ENCODE results near the gene SPATA31D3.
A peak's percentile ranks its signal among the peaks of the same experiment; 100 is the strongest.
"Not testable (repeated sequence)": the region's sequence is repeated elsewhere in the genome, so short reads cannot be mapped to it uniquely, and the experiment has no call there.

Gene SPATA31D3

DNA sequence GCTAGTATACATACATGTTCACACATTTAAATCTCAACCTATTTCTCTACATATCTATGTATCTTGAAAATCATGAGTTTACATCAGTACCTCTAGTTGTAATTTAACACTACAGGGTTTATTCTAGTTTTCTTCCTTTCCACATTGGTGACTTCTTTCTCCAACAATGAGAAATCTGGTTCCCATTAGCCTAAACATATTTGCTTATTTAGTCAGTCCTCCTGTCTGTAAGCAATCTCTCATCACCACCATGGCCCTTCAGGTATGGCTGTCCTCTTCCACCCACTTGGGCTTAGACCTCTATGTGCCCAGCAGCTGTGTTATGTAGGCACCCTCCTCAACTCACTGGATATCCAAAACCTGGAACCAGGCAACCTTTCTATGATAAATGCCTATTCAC lies 37.3 kb downstream of the SPATA31D3 start:
- peak; percentile 33 for DNase-seq

DNA sequence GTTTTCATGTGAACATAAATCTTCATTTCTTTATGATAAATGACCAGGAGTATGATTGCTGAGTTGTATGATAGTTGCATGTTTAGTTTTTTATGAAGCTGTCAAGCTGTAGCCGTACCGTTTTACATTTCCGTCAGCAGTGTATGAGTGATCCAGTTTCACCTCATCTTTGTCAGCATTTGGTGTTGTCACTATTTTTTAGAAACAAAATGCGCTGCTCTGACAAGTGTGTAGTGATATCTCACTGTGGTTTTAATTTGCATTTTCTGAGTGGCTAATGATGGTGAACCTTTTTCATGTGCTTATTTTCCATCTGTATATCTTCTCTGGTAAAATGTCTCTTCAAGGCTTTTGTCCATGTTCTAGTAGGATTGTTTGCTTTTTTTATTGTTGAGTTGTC lies 38.6 kb downstream of the SPATA31D3 start:
- DNase-seq, result no peak

DNA sequence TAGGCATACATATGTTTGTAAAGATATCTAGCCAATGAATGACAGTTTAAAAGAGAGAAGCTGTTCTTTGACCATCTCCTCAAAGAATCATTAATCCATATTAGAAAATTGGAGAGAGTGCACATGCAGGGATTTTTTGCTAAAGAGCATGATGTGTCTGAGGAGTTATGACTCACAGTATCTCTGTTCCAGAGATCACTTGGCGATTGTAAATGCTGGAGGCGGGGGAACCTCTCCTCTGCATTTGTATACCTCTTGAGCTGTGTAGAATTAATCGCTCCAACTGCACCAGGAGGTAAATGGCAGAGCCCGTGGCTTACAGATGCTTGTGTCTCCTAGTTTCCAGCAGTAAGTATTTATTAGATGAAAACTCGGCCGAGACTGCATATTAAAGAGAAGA lies 41.6 kb downstream of the SPATA31D3 start:
- DNase-seq, result peak; percentile 18

DNA sequence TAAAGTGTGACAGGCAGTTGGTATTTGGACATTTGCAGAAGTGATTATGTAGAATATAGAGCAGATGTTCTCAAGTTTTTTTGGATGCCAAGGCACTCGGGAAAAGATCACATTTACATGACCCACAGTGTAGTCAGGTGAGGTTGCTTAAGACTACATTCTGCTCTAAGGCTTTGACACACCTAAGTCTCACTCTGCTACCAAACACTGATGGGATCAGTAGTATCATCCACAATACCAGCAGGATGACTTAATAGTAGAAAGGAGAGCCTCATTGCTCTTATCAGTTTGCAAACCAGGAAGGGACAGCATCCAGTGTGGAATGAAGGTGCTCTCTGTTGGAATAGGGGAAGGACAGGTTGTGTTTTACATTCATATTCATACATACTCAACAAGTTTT lies 42.8 kb downstream of the SPATA31D3 start:
- DNase-seq, result no peak

DNA sequence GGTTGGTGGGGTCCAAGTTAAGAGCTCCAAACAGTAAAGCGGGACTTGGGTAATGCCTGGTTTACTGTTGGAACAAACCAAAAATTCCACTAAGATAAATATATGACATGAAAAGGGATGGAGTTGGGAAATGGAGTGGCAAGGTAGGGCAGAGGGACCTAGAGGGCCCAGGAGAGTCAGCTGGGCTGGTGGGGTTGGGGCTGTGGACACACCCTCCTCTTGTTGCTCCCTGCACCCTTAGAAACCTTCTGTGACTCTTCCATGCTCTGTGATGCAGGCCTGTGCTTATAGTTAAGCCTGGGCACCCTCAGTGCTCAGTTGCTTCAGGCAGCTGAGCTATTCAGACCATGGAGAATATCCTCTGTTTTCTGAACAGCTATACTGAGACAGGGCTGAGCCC lies 45.2 kb downstream of the SPATA31D3 start, which contains the start of gene SPATA31D1:
Gene SPATA31D1, plus strand, starts transcription at position 301 of the 400 bp plus-strand sequence. Its CDS starts 47 bp downstream, at position 348.
- DNase-seq, result not testable (repeated sequence)

DNA sequence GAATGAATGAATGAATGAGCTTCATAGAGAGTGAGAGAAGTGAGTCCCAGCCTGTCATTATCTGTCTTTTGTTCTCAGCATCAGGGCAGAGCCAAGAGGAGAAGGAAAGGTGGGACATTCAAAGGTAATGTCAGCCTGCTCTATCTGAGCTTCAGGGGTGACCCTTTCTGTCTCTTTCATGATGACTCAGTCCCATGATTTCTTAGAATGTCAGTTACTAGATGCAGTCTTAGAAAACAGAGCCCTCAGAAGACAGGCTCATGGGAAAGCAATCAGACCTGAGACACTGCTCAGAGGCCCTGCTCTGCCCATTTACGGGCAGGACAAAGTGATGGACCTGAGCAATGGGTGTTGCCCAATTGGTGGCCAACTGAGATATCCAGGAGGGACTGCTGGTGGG lies 46.4 kb downstream of the SPATA31D3 start:
- DNase-seq, result no peak

DNA sequence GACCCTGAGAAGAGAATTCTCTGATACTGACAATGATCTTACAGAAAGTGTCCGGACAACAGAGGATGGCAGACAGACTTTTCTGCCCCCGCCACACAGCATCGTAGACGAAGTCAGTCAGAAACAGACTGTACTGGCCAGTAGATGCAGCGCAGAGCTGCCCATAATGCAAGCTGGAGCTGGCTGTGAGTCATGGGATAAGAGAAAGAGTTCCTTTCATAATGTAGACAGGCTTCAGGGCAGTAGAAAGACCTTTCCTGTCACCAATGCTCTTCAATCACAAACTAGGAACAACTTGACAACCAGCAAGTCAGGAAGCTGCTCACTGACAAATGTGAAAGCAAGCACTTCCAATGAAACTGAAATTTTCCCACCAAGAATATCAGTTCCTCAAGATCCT lies 50.4 kb downstream of the SPATA31D3 start:
- DNase-seq, result no peak
